Measurements from ENCODE around the gene FAM135A. TPM values are rescaled to one million over a fixed set of nuclear protein-coding genes. Genes with fewer than 3 reads are reported as not detected.

FAM135A gene
- total RNA-seq (10 to 100 TPM; 16.5 to 19.3 (median 18.1) TPM), polyA plus RNA-seq (7.7 TPM)
- long read RNA-seq, donor 1, full-length matches to known transcripts = 2 of 15 reads
- long read RNA-seq, donor 1, partial matches to known transcripts = 2 of 15 reads
- long read RNA-seq, donor 1, other reads (novel, unspliced or antisense) = 11 of 15 reads
- long read RNA-seq, donor 2, partial matches to known transcripts = 1 of 5 reads
- long read RNA-seq, donor 2, other reads (novel, unspliced or antisense) = 4 of 5 reads
- long read RNA-seq, donor 3, full-length matches to known transcripts = 3 of 36 reads
- long read RNA-seq, donor 3, partial matches to known transcripts = 13 of 36 reads
- long read RNA-seq, donor 3, other reads (novel, unspliced or antisense) = 20 of 36 reads
- long read RNA-seq, donor 4, partial matches to known transcripts = 0 of 4 reads
- long read RNA-seq, donor 4, other reads (novel, unspliced or antisense) = 4 of 4 reads

- Histone ChIP-seq H3K4me3 (ENCODE audit: low read length) (peak within 1 kb of the TSS; percentile 93), H3K27me3 (ENCODE audit: control insufficient read depth, insufficient read depth) (no peaks in the 10 kb centered on the region), H3K4me1 (ENCODE audit: control insufficient read depth, insufficient read depth, low read length) (no peaks in the 10 kb centered on the region), H3K27ac (ENCODE audit: low read length) (peak within 1 kb of the TSS; percentile 55), H3K9me3 (ENCODE audit: control insufficient read depth, low read length) (no peaks in the 10 kb centered on the region)
- intact Hi-C loops (cut with DNase I) = no loop called here
- whole genome bisulfite sequencing = under 1% methylated on average over 89 of the region's 89 CpGs
- ATAC-seq = peak; percentile 99 to 100
- peak; percentile 97 to 98 (median 98) for DNase-seq
Measured at GRCh38 chr6:70413114-70413991, at the start of gene FAM135A. FAM135A (plus strand) TSS chr6:70413508; CDS start chr6:70428343, 14,835 bp downstream.

DNA sequence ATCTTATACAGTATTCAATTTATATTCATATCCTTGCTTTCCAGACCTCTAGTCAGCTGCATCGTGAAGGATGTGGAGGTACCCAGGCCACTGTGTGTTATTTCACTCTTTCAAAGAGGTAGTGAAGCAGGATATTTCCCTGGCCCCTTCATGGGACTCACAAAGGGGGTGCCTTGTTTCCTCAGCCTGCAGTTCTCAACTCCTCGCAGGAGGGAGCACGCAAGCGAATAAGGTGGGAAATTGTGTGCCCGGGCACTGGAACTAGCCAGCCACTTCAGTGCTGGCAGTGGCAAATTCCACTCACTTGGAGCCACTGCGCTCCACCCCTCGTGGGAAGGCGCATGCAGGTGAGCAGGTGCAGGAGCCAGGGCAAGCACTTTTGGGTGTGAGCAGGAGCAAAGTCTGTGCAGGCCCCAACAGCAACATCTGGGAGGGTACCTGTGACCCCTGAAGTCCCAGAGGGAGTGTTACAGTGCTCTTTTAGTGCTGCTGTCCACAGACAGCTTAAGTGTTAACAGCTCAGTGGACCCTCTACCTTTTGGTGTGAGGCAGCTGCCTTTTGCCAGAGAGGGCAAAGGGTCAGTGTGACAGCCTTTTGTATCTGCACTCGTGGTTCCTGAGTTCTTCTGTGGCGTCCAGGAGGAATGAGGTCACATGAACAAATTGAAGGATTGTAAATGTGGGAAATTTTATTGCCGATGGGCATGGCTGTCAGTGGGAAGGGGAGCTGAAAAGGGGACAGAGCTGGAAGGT lies 49.4 kb upstream of the FAM135A start:
- no peaks in the 10 kb centered on the region for H3K27me3 ChIP-seq (ENCODE audit: control insufficient read depth, insufficient read depth)
- H3K9me3 ChIP-seq (ENCODE audit: control insufficient read depth, low read length) = no peaks in the 10 kb centered on the region
- intact Hi-C loops (cut with DNase I) = loop anchor here in 1 of 4 donors (10.0 kb wide), 1 partner anchor 49 kb away; no protein-coding TSS in a partner anchor
- H3K4me3 ChIP-seq (ENCODE audit: low read length) = no peak overlapping the region
- ATAC-seq = no peak
- 67% methylated on average over 11 of the region's 11 CpGs for WGBS
- H3K4me1 ChIP-seq (ENCODE audit: control insufficient read depth, insufficient read depth, low read length) = no peaks in the 10 kb centered on the region
- peak in 1 of 3 donors; percentile 43 for DNase-seq
- H3K27ac ChIP-seq (ENCODE audit: low read length) = no peak overlapping the region

DNA sequence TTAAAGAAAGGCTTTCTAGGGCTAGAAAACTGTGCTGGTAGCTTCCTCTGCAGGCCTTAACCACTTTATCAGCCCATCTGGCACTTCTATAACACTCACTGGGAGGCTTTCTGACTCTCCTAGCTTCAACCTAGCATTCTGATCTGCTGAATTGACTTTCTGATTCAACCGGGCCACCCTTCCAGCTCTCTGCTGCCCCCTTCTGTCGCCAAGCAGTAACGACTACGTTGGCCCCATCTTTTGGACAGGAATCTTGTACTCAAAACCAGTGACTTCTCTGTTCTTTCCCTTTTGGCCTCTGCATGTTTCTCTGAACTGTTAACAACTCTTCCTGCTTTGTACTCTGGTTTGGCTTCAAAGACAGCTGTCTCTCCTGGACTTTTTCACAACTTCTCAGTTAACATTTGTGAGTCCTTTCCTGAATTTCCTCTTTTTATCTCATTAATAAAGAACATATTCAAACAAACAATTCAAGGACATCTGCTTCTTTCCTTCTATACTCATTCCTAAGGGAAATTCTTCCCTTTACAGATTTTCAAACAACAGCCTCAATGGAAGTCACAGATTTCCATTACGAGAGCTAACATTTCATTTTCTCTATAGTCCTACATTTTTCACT lies 43.9 kb upstream of the FAM135A start:
- peak; percentile 67 to 70 for ATAC-seq
- H3K4me3 ChIP-seq (ENCODE audit: low read length) = no peak overlapping the region
- H3K4me1 ChIP-seq (ENCODE audit: control insufficient read depth, insufficient read depth, low read length) = no peaks in the 10 kb centered on the region
- WGBS = 17% methylated on average over 5 of the region's 5 CpGs
- peak; percentile 48 to 79 (median 67) for DNase-seq
- intact Hi-C loops (cut with DNase I) = loop anchor here in 3 of 4 donors (5.0 to 10.0 kb wide), 2 partner anchors 55 to 57 kb away; no protein-coding TSS in a partner anchor
- no peaks in the 10 kb centered on the region for H3K27me3 ChIP-seq (ENCODE audit: control insufficient read depth, insufficient read depth)
- no peaks in the 10 kb centered on the region for H3K9me3 ChIP-seq (ENCODE audit: control insufficient read depth, low read length)
- H3K27ac ChIP-seq (ENCODE audit: low read length) = no peak overlapping the region

GRCh38 chr6:70370496-70370895 lies 42.8 kb upstream of the FAM135A start:
- DNase-seq = no peak
- Histone ChIP-seq H3K9me3 (ENCODE audit: control insufficient read depth, low read length) (no peaks in the 10 kb centered on the region), H3K4me3 (ENCODE audit: low read length) (no peak overlapping the region), H3K27me3 (ENCODE audit: control insufficient read depth, insufficient read depth) (no peaks in the 10 kb centered on the region), H3K4me1 (ENCODE audit: control insufficient read depth, insufficient read depth, low read length) (no peaks in the 10 kb centered on the region), H3K27ac (ENCODE audit: low read length) (no peak overlapping the region)
- intact Hi-C loops (cut with DNase I) = loop anchor here (5.0 to 10.0 kb wide), 4 partner anchors 63 to 644 kb away; no protein-coding TSS in a partner anchor
- ATAC-seq = no peak
- WGBS = 82% methylated on average over 4 of the region's 4 CpGs

- H3K4me3 ChIP-seq (ENCODE audit: low read length) = no peak overlapping the region
- WGBS = 5% methylated on average over 1 of the region's 1 CpG
- H3K4me1 ChIP-seq (ENCODE audit: control insufficient read depth, insufficient read depth, low read length) = no peaks in the 10 kb centered on the region
- no peaks in the 10 kb centered on the region for H3K27me3 ChIP-seq (ENCODE audit: control insufficient read depth, insufficient read depth)
- no peaks in the 10 kb centered on the region for H3K9me3 ChIP-seq (ENCODE audit: control insufficient read depth, low read length)
- intact Hi-C loops (cut with DNase I) = loop anchor here (5.0 to 10.0 kb wide), 4 partner anchors 64 to 643 kb away; no protein-coding TSS in a partner anchor
- no peak overlapping the region for H3K27ac ChIP-seq (ENCODE audit: low read length)
- ATAC-seq (no peak), DNase-seq (no peak)
Measured at GRCh38 chr6:70371454-70372105, 41.7 kb upstream of the FAM135A start.

DNA sequence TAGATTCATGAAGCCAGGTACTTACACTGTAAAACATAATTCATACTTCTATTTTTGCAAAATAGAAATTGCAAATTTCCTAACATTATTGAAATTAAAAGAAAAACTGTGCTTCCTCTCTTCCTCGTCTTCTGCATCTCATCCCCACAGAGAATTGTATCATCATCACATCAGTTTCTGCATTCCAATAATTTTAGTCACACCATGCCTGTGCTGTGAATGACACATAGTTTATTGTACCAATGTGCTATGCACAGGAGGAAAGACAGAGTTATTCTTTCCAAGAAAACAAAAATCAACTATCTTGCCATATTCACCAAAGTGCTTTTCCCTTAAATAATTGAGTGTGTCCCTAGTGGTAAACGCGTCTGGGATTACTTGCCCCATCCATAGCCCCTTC lies 38.1 kb upstream of the FAM135A start:
- DNase-seq (no peak), ATAC-seq (no peak)
- Histone ChIP-seq H3K4me3 (ENCODE audit: low read length) (no peak overlapping the region), H3K27me3 (ENCODE audit: control insufficient read depth, insufficient read depth) (no peaks in the 10 kb centered on the region), H3K9me3 (ENCODE audit: control insufficient read depth, low read length) (no peaks in the 10 kb centered on the region), H3K4me1 (ENCODE audit: control insufficient read depth, insufficient read depth, low read length) (no peaks in the 10 kb centered on the region), H3K27ac (ENCODE audit: low read length) (no peak overlapping the region)
- 67% methylated on average over 3 of the region's 3 CpGs for WGBS
- intact Hi-C loops (cut with DNase I) = loop anchor here in 2 of 4 donors (10.0 kb wide), 2 partner anchors 150 to 640 kb away; no protein-coding TSS in a partner anchor

DNA sequence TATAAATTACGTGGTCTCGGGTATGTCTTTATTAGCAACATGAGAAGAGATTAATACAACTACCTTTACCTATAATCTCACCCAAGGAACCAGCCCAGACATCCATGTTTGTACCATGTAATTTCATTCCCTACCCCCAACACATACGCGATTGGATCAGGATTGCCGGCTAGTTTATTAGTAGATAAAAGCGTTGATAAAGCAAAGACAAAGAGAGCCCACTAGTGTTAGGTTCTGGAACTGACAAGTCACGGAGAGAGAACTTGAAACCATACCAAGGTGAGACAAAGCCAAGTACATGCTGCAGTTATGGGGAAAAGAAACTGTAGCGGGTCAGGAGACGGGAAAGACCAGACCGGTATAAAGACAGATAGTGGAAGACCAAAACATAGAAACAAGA lies 37.4 kb upstream of the FAM135A start:
- H3K27me3 ChIP-seq (ENCODE audit: control insufficient read depth, insufficient read depth) = no peaks in the 10 kb centered on the region
- H3K27ac ChIP-seq (ENCODE audit: low read length) = no peak overlapping the region
- H3K4me3 ChIP-seq (ENCODE audit: low read length) = no peak overlapping the region
- 85% methylated on average over 10 of the region's 10 CpGs for WGBS
- no peak for DNase-seq
- intact Hi-C loops (cut with DNase I) = loop anchor here in 2 of 4 donors (10.0 kb wide), 2 partner anchors 151 to 639 kb away; no protein-coding TSS in a partner anchor
- H3K9me3 ChIP-seq (ENCODE audit: control insufficient read depth, low read length) = no peaks in the 10 kb centered on the region
- H3K4me1 ChIP-seq (ENCODE audit: control insufficient read depth, insufficient read depth, low read length) = no peaks in the 10 kb centered on the region
- no peak for ATAC-seq

- H3K4me1 ChIP-seq (ENCODE audit: control insufficient read depth, insufficient read depth, low read length) = no peaks in the 10 kb centered on the region
- H3K9me3 ChIP-seq (ENCODE audit: control insufficient read depth, low read length) = no peaks in the 10 kb centered on the region
- H3K27me3 ChIP-seq (ENCODE audit: control insufficient read depth, insufficient read depth) = no peaks in the 10 kb centered on the region
- DNase-seq (no peak), ATAC-seq (no peak)
- WGBS = 4% methylated on average over 1 of the region's 1 CpG
- intact Hi-C loops (cut with DNase I) = loop anchor here in 2 of 4 donors (10.0 kb wide), 2 partner anchors 152 to 638 kb away; no protein-coding TSS in a partner anchor
- H3K27ac ChIP-seq (ENCODE audit: low read length) = no peak overlapping the region
- no peak overlapping the region for H3K4me3 ChIP-seq (ENCODE audit: low read length)
Measured at GRCh38 chr6:70376628-70377027, 36.7 kb upstream of the FAM135A start.

- intact Hi-C loops (cut with DNase I) = loop anchor here in 2 of 4 donors (10.0 kb wide), 2 partner anchors 153 to 637 kb away; no protein-coding TSS in a partner anchor
- no peaks in the 10 kb centered on the region for H3K27me3 ChIP-seq (ENCODE audit: control insufficient read depth, insufficient read depth)
- no peaks in the 10 kb centered on the region for H3K9me3 ChIP-seq (ENCODE audit: control insufficient read depth, low read length)
- DNase-seq (no peak), ATAC-seq (no peak)
- WGBS = 60% methylated on average over 3 of the region's 3 CpGs
- no peak overlapping the region for H3K4me3 ChIP-seq (ENCODE audit: low read length)
- no peak overlapping the region for H3K27ac ChIP-seq (ENCODE audit: low read length)
- H3K4me1 ChIP-seq (ENCODE audit: control insufficient read depth, insufficient read depth, low read length) = no peaks in the 10 kb centered on the region
Measured at GRCh38 chr6:70377372-70377771, 35.9 kb upstream of the FAM135A start.
